K562 (cell line): ENCODE data around the gene OXA1L. TPM values are rescaled to one million over a fixed set of nuclear protein-coding genes. Genes with fewer than 3 reads are reported as not detected.

Experiments
- JUNB ChIP-seq: fragments of 450-650 bp; formaldehyde crosslinking; conservative IDR thresholded peaks from 2 replicates; pipeline ENCODE4 v1.4.0; 2020; ENCODE audit warnings: mild to moderate bottlenecking
- KDM4B ChIP-seq, 2 experiments: fragments of 450-650 bp in 1 of 2; sonication (generic) in 1 of 2; IDR thresholded peaks; 2 replicates each; pipeline ENCODE4 v1.6.1; 2016 to 2017; ENCODE audit warnings: borderline replicate concordance in 2 of 2, antibody characterized with exemption in 1 of 2, low read depth in 1 of 2, mild to moderate bottlenecking in 1 of 2
- RBM14 ChIP-seq: fragments of 200-400 bp; formaldehyde crosslinking; IDR thresholded peaks from 2 replicates; pipeline ENCODE4 v1.6.1; 2018; ENCODE audit warnings: low read depth, mild to moderate bottlenecking, low read length, moderate library complexity, borderline replicate concordance; ENCODE audit not compliant: insufficient read depth
- SMC3 ChIP-seq: conservative IDR thresholded peaks from 2 replicates; pipeline ENCODE4 v1.6.1; 2011; ENCODE audit warnings: low read depth, low read length, improper control_type of control experiment; ENCODE audit not compliant: insufficient read depth
- TAF15 ChIP-seq: fragments of 200-400 bp; formaldehyde crosslinking; IDR thresholded peaks from 2 replicates; pipeline ENCODE4 v1.6.1; 2017; ENCODE audit warnings: mild to moderate bottlenecking, low read depth, low read length, moderate library complexity
- U2AF2 ChIP-seq: fragments of 200-400 bp; formaldehyde crosslinking; optimal IDR thresholded peaks from 2 replicates; pipeline ENCODE3; 2017; ENCODE audit warnings: low read depth, mild to moderate bottlenecking, low read length
- ZNF239 ChIP-seq: fragments of 250-450 bp; sonication (Bioruptor Pico); IDR thresholded peaks from 2 replicates; pipeline ENCODE4 v1.4.0; 2020; ENCODE audit warnings: mild to moderate bottlenecking
- polyA plus RNA-seq, 8 experiments: library from polyadenylated mRNA; depleted of rRNA in 4 of 8; stranded (reverse) in 5 of 8; unstranded in 3 of 8; fragments of >200 nt; fragmentation: Nextera tagmentation in 2 of 8; fragmentation: Illumina TruSeq in 1 of 8; extraction: Ambion mirVana in 2 of 8; extraction: Trizol in 1 of 8; gene quantifications; 2 replicates each; pipeline versions ENCODE4 v1.2.1 to v1.2.3, GENCODE V29; 2011 to 2014; ENCODE audit warnings: inconsistent platforms in 1 of 8, missing spikeins in 1 of 8
- total RNA-seq, 7 experiments: library from RNA; depleted of rRNA in 6 of 7; stranded (reverse); fragments of >200 nt in 6 of 7; fragmentation: Illumina TruSeq in 2 of 7; extraction: Trizol in 2 of 7; gene quantifications; 2 replicates each; pipeline versions ENCODE4 v1.2.1 to v1.2.3, GENCODE V29; 2011 to 2021; ENCODE audit warnings: low replicate concordance in 1 of 7
- TF ChIP-seq, protein P1 (sequence below): fragments of 450-650 bp; IDR thresholded peaks from 2 replicates; pipeline ENCODE4 v1.6.1; 2016; ENCODE audit warnings: borderline replicate concordance
- TF ChIP-seq, protein P2 (sequence below): fragments of 200-800 bp; sonication (Bioruptor generic); IDR thresholded peaks from 2 replicates; pipeline ENCODE4 v1.6.1; 2017; ENCODE audit warnings: missing genetic modification characterization, missing compliant biosample characterization

The OXA1L gene
- total and polyA plus RNA-seq, 9 of the 15 experiments (the other 6 are each of a cell fraction or from before 2014, with no cell fraction given) = 100 to 204 (median 145) TPM

DNA sequence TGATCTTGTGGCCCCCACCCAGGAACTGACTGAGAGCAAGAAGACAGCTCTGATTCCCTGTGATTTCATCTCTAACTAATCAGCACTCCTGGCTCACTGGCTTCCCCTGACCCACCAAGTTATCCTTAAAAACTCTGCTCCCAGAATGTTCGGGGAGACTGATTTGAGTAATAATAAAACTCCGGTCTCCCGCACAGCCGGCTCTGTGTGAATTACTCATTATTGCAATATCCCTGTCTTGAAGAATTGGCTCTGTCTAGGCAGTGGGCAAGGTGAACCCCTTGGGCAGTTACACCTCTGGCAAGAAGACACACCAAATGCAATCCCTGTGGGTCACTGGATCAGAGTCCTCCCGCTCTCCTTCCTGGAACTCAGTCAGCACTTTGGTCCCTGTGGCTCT lies 27.5 kb downstream of the OXA1L start (continued):
- TF ChIP-seq TAF15 = no peak
- TF ChIP-seq, protein P1, sequence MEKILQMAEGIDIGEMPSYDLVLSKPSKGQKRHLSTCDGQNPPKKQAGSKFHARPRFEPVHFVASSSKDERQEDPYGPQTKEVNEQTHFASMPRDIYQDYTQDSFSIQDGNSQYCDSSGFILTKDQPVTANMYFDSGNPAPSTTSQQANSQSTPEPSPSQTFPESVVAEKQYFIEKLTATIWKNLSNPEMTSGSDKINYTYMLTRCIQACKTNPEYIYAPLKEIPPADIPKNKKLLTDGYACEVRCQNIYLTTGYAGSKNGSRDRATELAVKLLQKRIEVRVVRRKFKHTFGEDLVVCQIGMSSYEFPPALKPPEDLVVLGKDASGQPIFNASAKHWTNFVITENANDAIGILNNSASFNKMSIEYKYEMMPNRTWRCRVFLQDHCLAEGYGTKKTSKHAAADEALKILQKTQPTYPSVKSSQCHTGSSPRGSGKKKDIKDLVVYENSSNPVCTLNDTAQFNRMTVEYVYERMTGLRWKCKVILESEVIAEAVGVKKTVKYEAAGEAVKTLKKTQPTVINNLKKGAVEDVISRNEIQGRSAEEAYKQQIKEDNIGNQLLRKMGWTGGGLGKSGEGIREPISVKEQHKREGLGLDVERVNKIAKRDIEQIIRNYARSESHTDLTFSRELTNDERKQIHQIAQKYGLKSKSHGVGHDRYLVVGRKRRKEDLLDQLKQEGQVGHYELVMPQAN = no peak
- TF ChIP-seq, protein P2, sequence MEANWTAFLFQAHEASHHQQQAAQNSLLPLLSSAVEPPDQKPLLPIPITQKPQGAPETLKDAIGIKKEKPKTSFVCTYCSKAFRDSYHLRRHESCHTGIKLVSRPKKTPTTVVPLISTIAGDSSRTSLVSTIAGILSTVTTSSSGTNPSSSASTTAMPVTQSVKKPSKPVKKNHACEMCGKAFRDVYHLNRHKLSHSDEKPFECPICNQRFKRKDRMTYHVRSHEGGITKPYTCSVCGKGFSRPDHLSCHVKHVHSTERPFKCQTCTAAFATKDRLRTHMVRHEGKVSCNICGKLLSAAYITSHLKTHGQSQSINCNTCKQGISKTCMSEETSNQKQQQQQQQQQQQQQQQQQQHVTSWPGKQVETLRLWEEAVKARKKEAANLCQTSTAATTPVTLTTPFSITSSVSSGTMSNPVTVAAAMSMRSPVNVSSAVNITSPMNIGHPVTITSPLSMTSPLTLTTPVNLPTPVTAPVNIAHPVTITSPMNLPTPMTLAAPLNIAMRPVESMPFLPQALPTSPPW (CRISPR knock-in tag) = no peak
- no peak for TF ChIP-seq JUNB (CRISPR knock-in tag)
- TF ChIP-seq RBM14 = no peak
- no peak for TF ChIP-seq SMC3
- TF ChIP-seq ZNF239 (CRISPR knock-in tag) = no peak
- no peak for TF ChIP-seq KDM4B (IDR thresholded peaks at IDR 0.05; ENCODE audit: borderline replicate concordance in 2 of 2, low read depth in 1 of 2)
- no peak for TF ChIP-seq U2AF2
